GM23248 (cell line): Measurements from ENCODE around the gene PSMG4. TPM values are rescaled to one million over a fixed set of nuclear protein-coding genes. Genes with fewer than 3 reads are reported as not detected.

Experiments
- DNase-seq: peaks from one replicate; pipeline ENCODE4 v3.0.0-alpha.2; 2015
- H2AFZ ChIP-seq: fragments of 200-600 bp; sonication (generic); 2 replicates; pipeline ENCODE4 v1.6.1; 2016; ENCODE audit warnings: antibody characterized with exemption
- H3F3A ChIP-seq: fragments of 200-600 bp; sonication (generic); 2 replicates; pipeline ENCODE4 v1.6.1; 2016; ENCODE audit warnings: mild to moderate bottlenecking, antibody characterized with exemption, mixed run types; ENCODE audit not compliant: insufficient read depth
- H3K27ac ChIP-seq: fragments of 200-600 bp; sonication (generic); 2 replicates; pipeline ENCODE4 v1.5.1; 2016; ENCODE audit warnings: mild to moderate bottlenecking
- H3K27me3 ChIP-seq: fragments of 200-600 bp; sonication (generic); replicated peaks from 2 replicates; pipeline ENCODE4 v1.6.1; 2016; ENCODE audit warnings: mild to moderate bottlenecking; ENCODE audit not compliant: insufficient read depth
- H3K36me3 ChIP-seq: fragments of 200-600 bp; sonication (generic); 2 replicates; pipeline ENCODE4 v1.6.1; 2016; ENCODE audit warnings: low read depth, mild to moderate bottlenecking
- H3K4me1 ChIP-seq: fragments of 200-600 bp; sonication (generic); 2 replicates; pipeline ENCODE4 v1.6.1; 2016; ENCODE audit warnings: mild to moderate bottlenecking; ENCODE audit not compliant: insufficient read depth
- H3K4me2 ChIP-seq: fragments of 200-600 bp; sonication (generic); one replicate; pipeline ENCODE4 v1.6.1; 2016; ENCODE audit warnings: mild to moderate bottlenecking; ENCODE audit not compliant: unreplicated experiment
- H3K4me3 ChIP-seq: fragments of 200-600 bp; sonication (generic); 2 replicates; pipeline ENCODE4 v1.5.1; 2016; ENCODE audit warnings: mild to moderate bottlenecking
- H3K79me2 ChIP-seq: fragments of 200-600 bp; sonication (generic); 2 replicates; pipeline ENCODE4 v1.6.1; 2016; ENCODE audit warnings: mild to moderate bottlenecking; ENCODE audit not compliant: insufficient read depth
- H3K9ac ChIP-seq: fragments of 200-600 bp; sonication (generic); 2 replicates; pipeline ENCODE4 v1.6.1; 2016; ENCODE audit warnings: mild to moderate bottlenecking
- H3K9me2 ChIP-seq: fragments of 200-600 bp; sonication (generic); 2 replicates; pipeline ENCODE4 v1.6.1; 2016; ENCODE audit warnings: mixed run types, mild to moderate bottlenecking, moderate library complexity; ENCODE audit not compliant: insufficient read depth
- H3K9me3 ChIP-seq: fragments of 200-600 bp; sonication (generic); one replicate; pipeline ENCODE4 v1.6.1; 2017; ENCODE audit warnings: low read depth
- H4K20me1 ChIP-seq: fragments of 200-600 bp; sonication (generic); 2 replicates; pipeline ENCODE4 v1.6.0; 2016; ENCODE audit not compliant: insufficient read depth
- EZH2 ChIP-seq: fragments of 200-600 bp; sonication (generic); IDR thresholded peaks from 2 replicates; pipeline ENCODE4 v1.6.1; 2018; ENCODE audit warnings: antibody characterized with exemption, mild to moderate bottlenecking; ENCODE audit not compliant: insufficient read depth, poor library complexity, severe bottlenecking
- EZH2phosphoT487 ChIP-seq: fragments of 200-600 bp; sonication (generic); IDR thresholded peaks from 2 replicates; pipeline ENCODE4 v1.6.1; 2018; ENCODE audit warnings: antibody characterized with exemption, moderate library complexity, mild to moderate bottlenecking, low read depth; ENCODE audit not compliant: insufficient read depth
- WGBS, 2 experiments: methylation state at CpG; one replicate each; pipeline ENCODE4 v1.1.6; 2015 to 2017; ENCODE audit warnings: low lambda C conversion rate in 2 of 2, low coverage in 1 of 2; ENCODE audit errors: missing lambda C conversion rate in 2 of 2; 5-methylcytosine and 5-hydroxymethylcytosine counted together
- in situ Hi-C: fragments of 300-500 bp; cut with MboI; formaldehyde crosslinking; loops from 2 replicates; pipeline ENCODE4 v1.15.0; 2020
- polyA plus RNA-seq: library from polyadenylated mRNA; unstranded; fragments of >200 nt; fragmentation: Nextera tagmentation; extraction: Ambion mirVana; gene quantifications from 2 replicates; pipeline ENCODE4 v1.2.1, GENCODE V29; 2016
- total RNA-seq: library from RNA; depleted of rRNA; stranded (reverse); fragments of >200 nt; shearing (Covaris generic); gene quantifications from 2 replicates; pipeline ENCODE4 v1.2.3, GENCODE V29; 2014

PSMG4 gene
- total and polyA plus RNA-seq, 2 experiments from 2014 or later = 20.0 to 46.9 TPM

GRCh38 chr6:3303795-3304411 lies 45.2 kb downstream of the PSMG4 start:
- no peaks in the 10 kb centered on the region for H3F3A ChIP-seq
- no peak overlapping the region for H3K27ac ChIP-seq
- no peaks in the 10 kb centered on the region for H3K27me3 ChIP-seq
- H3K9me3 ChIP-seq = no peaks in the 10 kb centered on the region
- H4K20me1 ChIP-seq = no peaks in the 10 kb centered on the region
- no peak overlapping the region for H3K4me2 ChIP-seq
- no peaks in the 10 kb centered on the region for H3K4me1 ChIP-seq
- H3K4me3 ChIP-seq = no peak overlapping the region
- in situ Hi-C loops = no loop called here
- DNase-seq = no peak
- H3K9me2 ChIP-seq = no peaks in the 10 kb centered on the region
- 88 to 91% methylated on average over 3 of the region's 3 CpGs for WGBS, 2 experiments
- TF ChIP-seq EZH2phosphoT487 = no peak
- H3K9ac ChIP-seq = no peak overlapping the region
- H2AFZ ChIP-seq = no peak overlapping the region
- H3K79me2 ChIP-seq = no peaks in the 10 kb centered on the region
- H3K36me3 ChIP-seq = no peaks in the 10 kb centered on the region

DNA sequence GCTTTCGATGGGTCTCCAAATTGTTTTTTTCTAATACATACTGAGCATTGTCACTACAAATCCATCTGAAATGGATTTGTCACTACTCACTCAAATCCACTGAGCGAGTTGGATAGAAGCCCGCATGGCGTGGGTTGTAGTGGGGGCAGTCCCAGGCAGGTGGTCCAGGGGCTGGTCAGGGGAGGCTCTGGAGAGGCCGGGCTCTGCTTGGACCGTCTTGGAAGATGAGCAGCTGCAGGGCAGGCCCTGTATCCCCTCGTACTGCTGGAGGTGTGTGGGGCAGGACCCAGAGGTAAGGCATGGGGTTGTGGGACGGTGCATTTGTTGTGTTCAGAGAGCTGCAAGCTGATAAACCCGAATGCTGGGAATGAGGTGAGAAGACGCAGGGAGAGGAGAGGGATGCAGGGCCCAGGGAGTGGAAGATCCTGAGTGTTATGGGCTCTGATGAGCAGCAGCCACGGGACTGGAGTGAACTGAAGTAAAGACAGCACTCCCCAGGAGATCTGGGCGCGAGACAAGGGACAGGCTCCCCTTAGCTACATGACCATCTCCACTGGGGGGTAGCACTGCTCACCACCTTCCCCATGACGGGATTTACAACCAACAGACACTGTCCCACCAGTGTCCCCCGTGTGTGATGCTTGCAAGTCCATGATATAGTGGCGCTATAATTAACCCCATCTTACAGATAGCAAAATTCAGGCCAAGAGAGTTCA lies 45.9 kb downstream of the PSMG4 start:
- no peak overlapping the region for H2AFZ ChIP-seq
- no peaks in the 10 kb centered on the region for H3K79me2 ChIP-seq
- H3K27me3 ChIP-seq = no peaks in the 10 kb centered on the region
- no peaks in the 10 kb centered on the region for H3K4me1 ChIP-seq
- TF ChIP-seq EZH2 (no peak), EZH2phosphoT487 (no peak)
- H3K36me3 ChIP-seq = no peaks in the 10 kb centered on the region
- no peak for DNase-seq
- H3K9me3 ChIP-seq = no peaks in the 10 kb centered on the region
- in situ Hi-C loops = no loop called here
- no peaks in the 10 kb centered on the region for H3K9me2 ChIP-seq
- 88 to 89% methylated on average over 16 of the region's 16 CpGs for WGBS, 2 experiments
- no peak overlapping the region for H3K27ac ChIP-seq
- no peak overlapping the region for H3K4me3 ChIP-seq
- no peaks in the 10 kb centered on the region for H3F3A ChIP-seq
- H4K20me1 ChIP-seq = no peaks in the 10 kb centered on the region
- no peak overlapping the region for H3K9ac ChIP-seq
- no peak overlapping the region for H3K4me2 ChIP-seq

DNA sequence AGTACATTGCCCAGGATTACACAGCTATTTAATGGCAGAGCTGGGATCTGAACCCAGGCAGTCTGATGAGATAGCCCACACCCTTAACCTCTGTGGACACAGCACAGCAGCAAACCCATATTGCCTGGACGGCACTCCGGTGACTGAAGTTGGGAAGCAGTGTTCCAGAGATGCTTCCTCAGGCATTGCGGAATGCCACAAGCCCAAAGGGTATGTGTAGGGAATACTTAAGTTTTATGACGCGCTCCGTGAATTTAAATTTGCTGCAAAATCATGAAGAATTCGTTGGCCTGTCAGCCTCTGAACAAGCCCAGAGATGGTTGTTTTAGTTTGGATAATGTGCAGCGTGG lies 46.4 kb downstream of the PSMG4 start:
- Histone ChIP-seq H3K27me3 (no peaks in the 10 kb centered on the region), H3K4me1 (no peaks in the 10 kb centered on the region), H3K27ac (no peak overlapping the region), H3K79me2 (no peaks in the 10 kb centered on the region), H4K20me1 (no peaks in the 10 kb centered on the region), H3K9ac (no peak overlapping the region), H3F3A (no peaks in the 10 kb centered on the region), H3K36me3 (no peaks in the 10 kb centered on the region), H2AFZ (no peak overlapping the region), H3K4me2 (no peak overlapping the region), H3K9me3 (no peaks in the 10 kb centered on the region), H3K9me2 (no peaks in the 10 kb centered on the region), H3K4me3 (no peak overlapping the region)
- DNase-seq = no peak
- WGBS, 2 experiments = 91 to 94% methylated on average over 8 of the region's 8 CpGs
- in situ Hi-C loops = no loop called here
- TF ChIP-seq EZH2phosphoT487 (no peak), EZH2 (no peak)

DNA sequence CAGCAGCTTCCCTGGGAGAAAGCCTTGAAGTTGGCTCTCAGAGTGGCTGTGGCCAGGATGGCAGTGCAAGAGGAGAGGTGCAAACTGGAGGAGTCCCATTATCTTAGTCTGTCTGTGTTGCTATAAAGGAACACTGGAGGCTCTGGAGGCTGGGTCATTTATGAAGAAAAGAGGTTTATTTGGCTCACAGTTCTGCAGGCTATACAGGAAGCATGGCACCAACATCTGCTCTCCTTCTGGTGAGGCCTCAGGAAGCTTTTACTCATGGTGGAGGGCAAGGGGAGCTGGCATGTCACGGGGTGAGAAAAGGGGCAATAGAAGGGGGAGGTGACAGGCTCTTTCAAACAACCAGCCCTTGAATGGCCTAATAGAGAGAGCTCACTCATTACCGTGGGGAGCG lies 47.1 kb downstream of the PSMG4 start:
- H4K20me1 ChIP-seq = no peaks in the 10 kb centered on the region
- DNase-seq = no peak
- no peak overlapping the region for H3K9ac ChIP-seq
- H3K36me3 ChIP-seq = no peaks in the 10 kb centered on the region
- no peak overlapping the region for H3K4me3 ChIP-seq
- TF ChIP-seq EZH2 (no peak), EZH2phosphoT487 (no peak)
- H3K9me2 ChIP-seq = no peaks in the 10 kb centered on the region
- H2AFZ ChIP-seq = no peak overlapping the region
- no peaks in the 10 kb centered on the region for H3F3A ChIP-seq
- no peak overlapping the region for H3K27ac ChIP-seq
- H3K9me3 ChIP-seq = no peaks in the 10 kb centered on the region
- in situ Hi-C loops = no loop called here
- WGBS, 2 experiments = 92 to 94% methylated on average over 3 of the region's 3 CpGs
- no peaks in the 10 kb centered on the region for H3K79me2 ChIP-seq
- H3K27me3 ChIP-seq = no peaks in the 10 kb centered on the region
- no peak overlapping the region for H3K4me2 ChIP-seq
- no peaks in the 10 kb centered on the region for H3K4me1 ChIP-seq
